Measurements from ENCODE around the gene BICDL1.

The BICDL1 gene

GRCh38 chr12:120076651-120077050 lies 87.6 kb downstream of the BICDL1 start (continued):
- TF ChIP-seq ZBTB10 (tag by site-specific recombination; IDR thresholded peaks at IDR 0.05) = no peak
- no peak for TF ChIP-seq ZNF221 (tag by site-specific recombination; IDR thresholded peaks at IDR 0.05; ENCODE audit: borderline replicate concordance)
- TF ChIP-seq ZNF174 (tag by site-specific recombination; IDR thresholded peaks at IDR 0.05) = no peak
- TF ChIP-seq ZNF324 (tag by site-specific recombination; IDR thresholded peaks at IDR 0.05) = no peak
- TF ChIP-seq GLIS1 (tag by site-specific recombination; IDR thresholded peaks at IDR 0.05) = no peak
- no peak for TF ChIP-seq ZNF133 (tag by site-specific recombination; IDR thresholded peaks at IDR 0.05)
- TF ChIP-seq ZNF704 (tag by site-specific recombination; IDR thresholded peaks at IDR 0.05) = no peak

- no peaks in the 10 kb centered on the region for H3K36me3 ChIP-seq (ENCODE audit: control insufficient read depth in 2 of 2, insufficient read depth in 1 of 2, low read length in 2 of 2)
- no peaks in the 10 kb centered on the region for H3K4me1 ChIP-seq (ENCODE audit: control insufficient read depth, insufficient read depth, low read length)
- no peak for TF ChIP-seq ZBTB49 (tag by site-specific recombination; IDR thresholded peaks at IDR 0.05; ENCODE audit: low read depth)
- no peak for TF ChIP-seq HOXA7 (CRISPR knock-in tag; IDR thresholded peaks at IDR 0.05; ENCODE audit: borderline replicate concordance)
- TF ChIP-seq SETDB1 (IDR thresholded peaks at IDR 0.05; ENCODE audit: insufficient read length, low read length) = no peak
- no peak for TF ChIP-seq REST (tag by site-specific recombination; IDR thresholded peaks at IDR 0.05)
- no peak overlapping the region for H3K27ac ChIP-seq (ENCODE audit: extremely low read depth, low read depth, low read length)
- ChIA-PET CTCF (interaction anchor here (1.9 kb wide), 1 partner anchor 10 kb away, joined by 7 read pairs; no protein-coding TSS in a partner anchor), POLR2A (no interaction called here)
- no peak overlapping the region for H3K4me3 ChIP-seq (ENCODE audit: low read depth, low read length)
- no peaks in the 10 kb centered on the region for H3K9me3 ChIP-seq (ENCODE audit: control insufficient read depth, insufficient read depth, low read depth, low read length)
Observed at GRCh38 chr12:120077260-120077659, 88.2 kb downstream of the BICDL1 start.

- Histone ChIP-seq H3K9me3 (ENCODE audit: control insufficient read depth, insufficient read depth, low read depth, low read length) (no peaks in the 10 kb centered on the region), H3K4me1 (ENCODE audit: control insufficient read depth, insufficient read depth, low read length) (no peaks in the 10 kb centered on the region), H3K36me3 (ENCODE audit: control insufficient read depth in 2 of 2, insufficient read depth in 1 of 2, low read length in 2 of 2) (no peaks in the 10 kb centered on the region; a peak in 1 of 3 replicates), H3K4me3 (ENCODE audit: low read depth, low read length) (no peak overlapping the region), H3K27ac (ENCODE audit: extremely low read depth, low read depth, low read length) (no peak overlapping the region)
- TF ChIP-seq ZNF248 (tag by site-specific recombination; IDR thresholded peaks at IDR 0.05) (no peak), PRDM6 (tag by site-specific recombination; IDR thresholded peaks at IDR 0.05) (no peak), ZBTB1 (tag by site-specific recombination; IDR thresholded peaks at IDR 0.05) (no peak), ZNF768 (tag by site-specific recombination; IDR thresholded peaks at IDR 0.05) (no peak), ZEB2 (tag by site-specific recombination; IDR thresholded peaks at IDR 0.05) (no peak), ZNF202 (tag by site-specific recombination; IDR thresholded peaks at IDR 0.05; ENCODE audit: borderline replicate concordance) (no peak), ZNF623 (tag by site-specific recombination; IDR thresholded peaks at IDR 0.05) (no peak), KLF1 (tag by site-specific recombination; IDR thresholded peaks at IDR 0.05) (no peak), ZNF585B (tag by site-specific recombination; IDR thresholded peaks at IDR 0.05) (no peak), ZNF48 (tag by site-specific recombination; IDR thresholded peaks at IDR 0.05) (no peak), ZNF23 (tag by site-specific recombination; IDR thresholded peaks at IDR 0.05; ENCODE audit: borderline replicate concordance) (no peak), ZNF521 (tag by site-specific recombination; IDR thresholded peaks at IDR 0.05) (no peak), HOXA7 (CRISPR knock-in tag; IDR thresholded peaks at IDR 0.05; ENCODE audit: borderline replicate concordance) (no peak)
- ChIA-PET POLR2A (no interaction called here), CTCF (interaction anchor here (0.5 kb wide), 1 partner anchor 96 kb away, joined by 4 read pairs; no protein-coding TSS in a partner anchor)
Observed at GRCh38 chr12:120078868-120079267, 89.8 kb downstream of the BICDL1 start.
